Measurements from ENCODE around the gene PBX2. TPM values are rescaled to one million over a fixed set of nuclear protein-coding genes. Genes with fewer than 3 reads are reported as not detected.

The PBX2 gene
- polyA plus RNA-seq, 3 donors: 1.9 to 201 (median 4.0) TPM

DNA sequence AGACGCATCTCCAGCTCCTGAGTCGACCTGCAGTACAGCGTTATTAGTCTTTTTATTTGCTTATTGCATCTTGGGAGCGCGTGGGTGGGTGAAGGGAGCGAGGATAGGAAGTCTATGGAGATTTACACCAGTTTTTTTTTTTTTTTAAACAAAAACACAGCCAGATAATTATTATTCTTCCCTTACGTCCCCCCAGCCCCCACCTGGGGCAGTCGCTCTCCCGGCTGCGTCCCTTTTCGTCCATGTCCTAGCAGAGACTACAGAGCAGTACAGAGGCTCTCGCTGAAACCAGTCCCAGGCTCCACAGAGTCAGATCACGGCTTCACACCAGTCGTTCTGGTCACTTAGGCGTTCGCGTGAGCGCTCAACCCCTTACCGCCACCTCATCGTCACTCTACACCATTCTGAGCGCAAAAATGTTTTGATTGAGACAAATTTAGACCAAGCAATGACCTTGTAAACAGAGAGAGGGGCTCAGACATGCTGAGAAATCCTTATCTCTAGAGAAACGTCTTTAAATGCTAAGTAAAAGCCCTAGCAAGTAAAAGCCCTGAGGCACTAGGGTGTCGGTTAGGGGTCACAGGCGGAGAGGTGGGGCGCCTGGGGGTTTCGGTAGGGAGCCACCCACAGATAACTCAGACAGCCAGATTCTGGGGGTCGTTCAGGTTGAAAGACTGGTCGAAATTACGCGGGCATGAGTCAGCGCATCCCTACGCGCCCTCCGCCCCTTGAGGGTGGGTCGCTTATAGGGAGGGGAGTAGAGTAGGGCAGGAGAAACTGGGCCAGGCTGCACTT is 37.0 kb downstream of the PBX2 start:
- H3K36me3 Mint-ChIP-seq: peaks cover 0 to 17% of the 10 kb centered on the region in 2 donors
- no peak overlapping the region for H3K27ac ChIP-seq (ENCODE audit: low read depth in 1 of 2, low read length in 2 of 2)
- H3K4me1 ChIP-seq (ENCODE audit: control insufficient read depth in 1 of 2, insufficient read depth in 2 of 2, low read length in 2 of 2): peaks cover 32 to 34% of the 10 kb centered on the region in 2 donors
- H3K9ac ChIP-seq (ENCODE audit: insufficient read depth, low read length, poor library complexity, severe bottlenecking): no peak overlapping the region
- peak overlapping the region; percentile 55 to 100 for H3K4me3 Mint-ChIP-seq
- peaks cover 38% of the 10 kb centered on the region for H3K4me1 Mint-ChIP-seq
- intact Hi-C loops (cut with micrococcal nuclease): no loop called here
- H3K9me3 ChIP-seq (replicated peaks in 1 of 2; ENCODE audit: control insufficient read depth in 1 of 2, insufficient read depth in 1 of 2, low read length in 2 of 2): peaks cover 0 to 11% of the 10 kb centered on the region in 2 donors
- no peaks in the 10 kb centered on the region for H3K79me2 ChIP-seq (ENCODE audit: insufficient read depth, low read length)
- H3K27me3 Mint-ChIP-seq (ENCODE audit: low read depth in 3 of 3): peaks cover 51 to 72% (median 63%) of the 10 kb centered on the region in 3 donors
- H3K4me2 ChIP-seq (replicated peaks; ENCODE audit: extremely low read depth, low read length, poor library complexity, severe bottlenecking): peak overlapping the region; percentile 100
- H3K27me3 ChIP-seq (ENCODE audit: control insufficient read depth in 2 of 2, insufficient read depth in 2 of 2, low read length in 2 of 2): peaks cover 29 to 59% of the 10 kb centered on the region in 2 donors
- no peaks in the 10 kb centered on the region for H4K20me1 ChIP-seq (ENCODE audit: insufficient read depth, low read length)
- H2AFZ ChIP-seq (ENCODE audit: insufficient read depth, low read depth, low read length, poor library complexity, severe bottlenecking): peak overlapping the region; percentile 97
- 81% methylated on average over 16 of the region's 35 CpGs for WGBS (ENCODE audit: insufficient coverage)
- DNase-seq: no peak
- peak overlapping the region in 1 of 7 donors; percentile 61 for H3K27ac Mint-ChIP-seq
- TF ChIP-seq, protein P1, sequence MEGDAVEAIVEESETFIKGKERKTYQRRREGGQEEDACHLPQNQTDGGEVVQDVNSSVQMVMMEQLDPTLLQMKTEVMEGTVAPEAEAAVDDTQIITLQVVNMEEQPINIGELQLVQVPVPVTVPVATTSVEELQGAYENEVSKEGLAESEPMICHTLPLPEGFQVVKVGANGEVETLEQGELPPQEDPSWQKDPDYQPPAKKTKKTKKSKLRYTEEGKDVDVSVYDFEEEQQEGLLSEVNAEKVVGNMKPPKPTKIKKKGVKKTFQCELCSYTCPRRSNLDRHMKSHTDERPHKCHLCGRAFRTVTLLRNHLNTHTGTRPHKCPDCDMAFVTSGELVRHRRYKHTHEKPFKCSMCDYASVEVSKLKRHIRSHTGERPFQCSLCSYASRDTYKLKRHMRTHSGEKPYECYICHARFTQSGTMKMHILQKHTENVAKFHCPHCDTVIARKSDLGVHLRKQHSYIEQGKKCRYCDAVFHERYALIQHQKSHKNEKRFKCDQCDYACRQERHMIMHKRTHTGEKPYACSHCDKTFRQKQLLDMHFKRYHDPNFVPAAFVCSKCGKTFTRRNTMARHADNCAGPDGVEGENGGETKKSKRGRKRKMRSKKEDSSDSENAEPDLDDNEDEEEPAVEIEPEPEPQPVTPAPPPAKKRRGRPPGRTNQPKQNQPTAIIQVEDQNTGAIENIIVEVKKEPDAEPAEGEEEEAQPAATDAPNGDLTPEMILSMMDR (IDR thresholded peaks at IDR 0.05): no peak
- no peak overlapping the region for H3K4me3 ChIP-seq (replicated peaks in 1 of 3; ENCODE audit: low read depth in 2 of 3, low read length in 3 of 3)
- H3K36me3 ChIP-seq (replicated peaks in 1 of 2; ENCODE audit: control insufficient read depth in 1 of 2, insufficient read depth in 2 of 2, low read length in 2 of 2): no peaks in the 10 kb centered on the region
- H3K9me3 Mint-ChIP-seq: peaks cover 0 to 28% (median 11%) of the 10 kb centered on the region in 7 donors

DNA sequence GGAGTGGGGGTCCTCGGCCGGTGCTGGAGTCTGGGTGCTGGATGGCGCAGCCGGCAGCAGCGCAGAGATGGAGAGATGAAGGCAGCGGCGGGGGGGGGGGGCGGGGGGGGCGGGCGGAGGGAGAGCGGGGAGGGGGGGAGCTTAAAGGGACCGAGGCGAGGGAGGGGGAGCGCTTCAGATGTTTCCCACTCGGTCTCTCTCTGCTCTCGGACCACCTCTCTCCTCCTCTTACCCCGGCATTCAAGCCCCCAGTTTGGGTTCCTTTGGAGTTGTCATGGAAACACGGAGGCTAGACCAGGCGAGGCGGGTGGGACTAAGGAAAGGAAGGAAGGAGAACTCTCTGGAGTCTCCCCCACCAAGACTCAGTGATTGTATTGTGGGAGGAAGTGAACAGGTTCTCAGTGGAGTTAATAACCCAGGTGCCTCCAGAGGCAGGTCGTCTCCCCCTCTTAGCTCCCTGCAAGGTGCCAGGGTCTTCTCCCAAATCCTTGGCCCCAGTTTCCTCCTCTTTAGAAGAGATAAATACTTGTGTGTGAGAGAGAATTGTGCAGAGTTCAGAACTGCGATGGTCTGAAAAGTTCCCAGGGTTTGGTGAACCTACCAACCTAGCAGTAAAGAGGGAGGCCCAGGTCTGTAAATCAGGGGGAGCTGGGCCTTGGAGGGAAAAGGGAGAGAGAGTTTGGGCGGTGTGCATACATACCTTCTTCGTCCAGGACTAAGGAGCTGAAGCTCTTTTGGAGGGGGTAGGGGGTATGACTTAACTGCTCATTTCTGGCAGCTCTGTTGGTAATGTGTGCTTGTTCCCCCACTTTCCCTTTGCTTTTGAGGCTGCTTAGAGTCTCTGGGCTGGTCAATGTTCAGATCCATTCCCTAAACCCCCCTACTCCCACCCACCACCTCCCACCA is 37.9 kb downstream of the PBX2 start, which contains the start of gene PRRT1:
PRRT1 (minus strand) TSS at position 77 of the 906 bp plus-strand sequence. CDS start 112 bp downstream, outside the sequence.
- TF ChIP-seq, protein P1 (IDR thresholded peaks at IDR 0.05): no peak
- intact Hi-C loops (cut with micrococcal nuclease): no loop called here
- H3K4me1 ChIP-seq (ENCODE audit: control insufficient read depth in 1 of 2, insufficient read depth in 2 of 2, low read length in 2 of 2): peaks cover 33 to 37% of the 10 kb centered on the region in 2 donors
- no peaks in the 10 kb centered on the region for H3K79me2 ChIP-seq (ENCODE audit: insufficient read depth, low read length)
- no peak within 1 kb of the TSS for H3K27ac ChIP-seq (ENCODE audit: low read depth in 1 of 2, low read length in 2 of 2)
- peaks cover 41% of the 10 kb centered on the region for H3K4me1 Mint-ChIP-seq
- H3K4me3 Mint-ChIP-seq: peak within 1 kb of the TSS; percentile 49 to 100
- H3K4me2 ChIP-seq (replicated peaks; ENCODE audit: extremely low read depth, low read length, poor library complexity, severe bottlenecking): no peak within 1 kb of the TSS
- H3K36me3 ChIP-seq (replicated peaks in 1 of 2; ENCODE audit: control insufficient read depth in 1 of 2, insufficient read depth in 2 of 2, low read length in 2 of 2): no peaks in the 10 kb centered on the region
- H3K9me3 Mint-ChIP-seq: peaks cover 0 to 29% (median 11%) of the 10 kb centered on the region in 7 donors
- peaks cover 60 to 81% (median 72%) of the 10 kb centered on the region in 3 donors for H3K27me3 Mint-ChIP-seq (ENCODE audit: low read depth in 3 of 3)
- peaks cover 0 to 13% of the 10 kb centered on the region in 2 donors for H3K36me3 Mint-ChIP-seq
- no peaks in the 10 kb centered on the region for H4K20me1 ChIP-seq (ENCODE audit: insufficient read depth, low read length)
- H3K9me3 ChIP-seq (replicated peaks in 1 of 2; ENCODE audit: control insufficient read depth in 1 of 2, insufficient read depth in 1 of 2, low read length in 2 of 2): peaks cover 0 to 11% of the 10 kb centered on the region in 2 donors
- DNase-seq: no peak
- no peak within 1 kb of the TSS for H3K9ac ChIP-seq (ENCODE audit: insufficient read depth, low read length, poor library complexity, severe bottlenecking)
- peak within 1 kb of the TSS in 2 of 7 donors; percentile 3 to 51 for H3K27ac Mint-ChIP-seq
- H3K27me3 ChIP-seq (ENCODE audit: control insufficient read depth in 2 of 2, insufficient read depth in 2 of 2, low read length in 2 of 2): peaks cover 36 to 68% of the 10 kb centered on the region in 2 donors
- no peak within 1 kb of the TSS for H3K4me3 ChIP-seq (replicated peaks in 1 of 3; ENCODE audit: low read depth in 2 of 3, low read length in 3 of 3)
- no peak within 1 kb of the TSS for H2AFZ ChIP-seq (ENCODE audit: insufficient read depth, low read depth, low read length, poor library complexity, severe bottlenecking)
- 27% methylated on average over 1 of the region's 24 CpGs for WGBS (ENCODE audit: insufficient coverage)
